Measurements from ENCODE around the gene FLNB. TPM values are rescaled to one million over a fixed set of nuclear protein-coding genes. Genes with fewer than 3 reads are reported as not detected.

The FLNB gene
- polyA plus RNA-seq, 1 of the 3 experiments (the other 2 are of a cell fraction): 127 TPM

GRCh38 chr3:58202917-58203360, 194.7 kb downstream of the FLNB start (continued):
- TF ChIP-seq REST (IDR thresholded peaks at IDR 0.05; ENCODE audit: low read depth, low read length) (no peak), TEAD4 (IDR thresholded peaks at IDR 0.05; ENCODE audit: borderline replicate concordance, insufficient read depth) (no peak)

GRCh38 chr3:58203541-58203940, 195.3 kb downstream of the FLNB start:
- Histone ChIP-seq H3K27ac (ENCODE audit: low read depth in 2 of 2, low read length in 1 of 2) (no peak overlapping the region), H4K20me1 (ENCODE audit: insufficient read depth) (no peaks in the 10 kb centered on the region), H3K9me3 (no peaks in the 10 kb centered on the region), H3F3A (replicated peaks; ENCODE audit: insufficient read depth) (no peaks in the 10 kb centered on the region), H2AFZ (ENCODE audit: low read depth) (no peak overlapping the region), H3K4me2 (no peak overlapping the region), H3K4me1 (ENCODE audit: control insufficient read depth in 1 of 2, insufficient read depth in 2 of 2, low read depth in 1 of 2, low read length in 1 of 2) (no peaks in the 10 kb centered on the region), H3K4me3 (ENCODE audit: low read depth in 2 of 2, low read length in 1 of 2) (no peak overlapping the region), H3K9me2 (no peaks in the 10 kb centered on the region), H3K36me3 (replicated peaks in 1 of 2; ENCODE audit: control insufficient read depth in 1 of 2, insufficient read depth in 2 of 2, low read length in 1 of 2) (no peaks in the 10 kb centered on the region), H3K27me3 (ENCODE audit: insufficient read depth) (no peaks in the 10 kb centered on the region), H3K79me2 (ENCODE audit: insufficient read depth) (no peaks in the 10 kb centered on the region), H3K9ac (no peak overlapping the region)
- ChIA-PET POLR2A (no interaction called here), CTCF (interaction anchor here (0.8 to 2.1 kb wide), 6 partner anchors 10 to 102 kb away, joined by 3 to 18 read pairs (median 4); partner anchors contain the start of genes HTD2 and RPP14)
- TF ChIP-seq MEF2A (IDR thresholded peaks at IDR 0.05; ENCODE audit: borderline replicate concordance, low read depth): no peak
- TF ChIP-seq SIN3A (IDR thresholded peaks at IDR 0.05; ENCODE audit: borderline replicate concordance, low read depth, low read length): no peak
- no peak for TF ChIP-seq GABPA (IDR thresholded peaks at IDR 0.05; ENCODE audit: low read depth)
- TF ChIP-seq EZH2phosphoT487 (IDR thresholded peaks at IDR 0.05; ENCODE audit: borderline replicate concordance, low read depth): no peak
- TF ChIP-seq TAF1 (IDR thresholded peaks at IDR 0.05; ENCODE audit: borderline replicate concordance, low read depth, low read length): no peak
- TF ChIP-seq ZBTB33 (IDR thresholded peaks at IDR 0.05; ENCODE audit: borderline replicate concordance, low read depth): no peak
- no peak for TF ChIP-seq SMC3 (IDR thresholded peaks at IDR 0.05; ENCODE audit: low read depth, low read length)
- TF ChIP-seq USF1 (IDR thresholded peaks at IDR 0.05; ENCODE audit: borderline replicate concordance, low read depth): no peak
- no peak for TF ChIP-seq CTCF (IDR thresholded peaks at IDR 0.05)
- WGBS (ENCODE audit: low lambda C conversion rate): 93% methylated on average over 4 of the region's 4 CpGs
- no peak for DNase-seq

Measured in SK-N-SH (cell line).